ENCODE measurements around the gene SYAP1. TPM values are rescaled to one million over a fixed set of nuclear protein-coding genes. Genes with fewer than 3 reads are reported as not detected.
"Not testable (repeated sequence)": the region's sequence is repeated elsewhere in the genome, so short reads cannot be mapped to it uniquely, and the experiment has no call there.

SYAP1 gene
- total and polyA plus RNA-seq, 2 donors, result 9.5 to 29.9 TPM

DNA sequence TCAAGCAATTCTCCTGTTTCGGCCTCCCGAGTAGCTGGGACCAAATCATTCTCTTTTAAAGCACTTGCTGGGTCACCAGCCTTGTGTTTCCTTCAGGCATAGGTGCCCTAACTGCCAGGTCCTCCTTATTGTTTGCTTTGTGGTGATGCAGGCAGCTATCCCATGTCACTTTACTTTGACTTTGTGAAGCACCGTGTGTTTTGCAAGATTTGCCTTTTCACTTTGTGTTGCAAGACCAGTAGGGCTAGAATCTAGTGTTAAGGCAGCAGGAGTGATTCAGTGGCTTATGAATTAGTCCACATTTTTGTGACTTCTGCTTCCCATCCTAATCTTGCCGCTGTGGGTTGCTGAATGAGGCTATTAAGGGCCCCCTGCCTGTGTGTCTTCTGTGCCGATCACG, 20.2 kb downstream of the SYAP1 start:
- WGBS, result 64% methylated on average over 6 of the region's 6 CpGs
- DNase-seq (ENCODE audit: extremely low spot score), result no peak
- Histone ChIP-seq H3K4me3 (ENCODE audit: low read depth, low read length) (no peak overlapping the region), H3K27ac (ENCODE audit: low read depth) (no peak overlapping the region), H3K36me3 (ENCODE audit: insufficient read depth) (no peaks in the 10 kb centered on the region), H3K4me1 (ENCODE audit: insufficient read depth) (no peaks in the 10 kb centered on the region)

DNA sequence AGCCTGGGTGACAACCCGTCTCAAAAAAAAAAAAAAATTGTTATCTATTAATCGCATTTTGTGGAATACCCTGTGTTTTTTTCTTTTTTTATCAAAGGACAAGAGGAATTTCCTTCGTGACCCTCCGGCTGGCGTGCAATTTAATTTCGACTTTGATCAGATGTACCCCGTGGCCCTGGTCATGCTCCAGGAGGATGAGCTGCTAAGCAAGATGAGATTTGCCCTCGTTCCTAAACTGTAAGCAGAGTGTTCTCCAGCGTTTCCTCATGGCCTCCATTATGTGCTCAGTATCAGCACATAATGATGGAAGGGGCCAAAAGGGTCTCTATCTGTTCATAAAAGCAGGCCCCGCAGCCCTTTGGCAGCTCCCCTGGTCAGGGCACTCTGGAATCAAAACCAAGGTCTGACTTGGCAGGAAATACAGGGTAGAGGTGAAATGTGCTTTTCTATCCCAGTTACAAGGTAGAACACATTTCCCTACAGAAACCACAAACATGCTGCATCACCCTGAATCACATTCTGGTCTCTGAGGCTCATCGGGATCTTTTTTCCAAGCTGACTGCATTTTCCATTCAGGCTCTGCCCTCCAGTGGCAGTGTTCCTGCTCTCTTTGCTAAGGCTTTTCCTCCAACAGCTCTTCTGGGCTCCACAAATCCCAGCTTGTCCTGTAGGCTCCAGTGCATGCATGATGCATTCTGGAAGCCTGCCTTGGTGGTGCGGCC, 24.4 kb downstream of the SYAP1 start:
- Histone ChIP-seq H3K27ac (ENCODE audit: low read depth) (no peak overlapping the region), H3K4me3 (ENCODE audit: low read depth, low read length) (no peak overlapping the region), H3K4me1 (ENCODE audit: insufficient read depth) (no peaks in the 10 kb centered on the region), H3K36me3 (ENCODE audit: insufficient read depth) (no peaks in the 10 kb centered on the region)
- 93% methylated on average over 12 of the region's 12 CpGs for WGBS
- no peak for DNase-seq (ENCODE audit: extremely low spot score)

DNA sequence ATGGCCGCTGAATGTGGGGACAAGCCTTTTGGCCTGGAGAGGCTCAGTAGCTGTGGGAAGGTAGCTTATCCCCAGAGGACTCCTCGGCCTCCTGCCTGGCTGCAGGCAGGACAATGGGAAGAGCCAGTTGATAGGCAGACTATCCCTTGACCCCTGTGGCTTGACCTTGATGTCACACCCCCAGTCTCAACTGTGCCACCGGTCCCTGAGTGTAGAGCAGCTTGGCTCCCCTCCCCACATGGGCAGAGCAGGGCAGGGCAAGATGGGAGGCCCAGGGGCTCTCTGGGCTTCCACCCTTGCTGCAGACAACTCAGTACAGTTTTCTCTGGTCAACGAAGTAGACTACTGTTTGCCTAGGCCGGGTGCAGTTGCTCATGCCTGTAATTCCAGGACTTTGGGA, 25.7 kb downstream of the SYAP1 start:
- H3K27ac ChIP-seq (ENCODE audit: low read depth), result no peak overlapping the region
- WGBS, result 90% methylated on average over 5 of the region's 5 CpGs
- no peak overlapping the region for H3K4me3 ChIP-seq (ENCODE audit: low read depth, low read length)
- DNase-seq (ENCODE audit: extremely low spot score), result no peak
- no peaks in the 10 kb centered on the region for H3K4me1 ChIP-seq (ENCODE audit: insufficient read depth)
- no peaks in the 10 kb centered on the region for H3K36me3 ChIP-seq (ENCODE audit: insufficient read depth)

DNA sequence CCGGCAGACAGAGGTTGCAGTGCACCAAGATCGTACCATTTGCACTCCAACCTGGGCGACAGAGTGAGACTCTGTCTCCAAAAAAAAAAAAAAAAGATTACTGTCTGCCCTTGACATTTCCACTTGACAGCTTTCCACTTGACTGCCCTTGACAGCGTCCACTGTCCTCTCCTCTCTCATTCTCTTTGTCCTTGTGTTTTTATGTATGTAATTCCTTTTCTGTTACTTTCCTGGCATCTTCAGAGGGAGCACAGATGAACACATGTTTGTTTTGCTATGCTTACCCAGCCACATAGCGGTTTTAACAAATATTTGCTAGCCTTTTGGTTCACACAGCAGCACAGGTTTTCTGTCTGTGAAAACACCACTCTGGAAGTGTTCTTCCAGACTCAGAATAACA, 26.2 kb downstream of the SYAP1 start:
- no peak for DNase-seq (ENCODE audit: extremely low spot score)
- no peak overlapping the region for H3K4me3 ChIP-seq (ENCODE audit: low read depth, low read length)
- no peaks in the 10 kb centered on the region for H3K36me3 ChIP-seq (ENCODE audit: insufficient read depth)
- WGBS, result 92% methylated on average over 5 of the region's 5 CpGs
- no peaks in the 10 kb centered on the region for H3K4me1 ChIP-seq (ENCODE audit: insufficient read depth)
- H3K27ac ChIP-seq (ENCODE audit: low read depth), result no peak overlapping the region

DNA sequence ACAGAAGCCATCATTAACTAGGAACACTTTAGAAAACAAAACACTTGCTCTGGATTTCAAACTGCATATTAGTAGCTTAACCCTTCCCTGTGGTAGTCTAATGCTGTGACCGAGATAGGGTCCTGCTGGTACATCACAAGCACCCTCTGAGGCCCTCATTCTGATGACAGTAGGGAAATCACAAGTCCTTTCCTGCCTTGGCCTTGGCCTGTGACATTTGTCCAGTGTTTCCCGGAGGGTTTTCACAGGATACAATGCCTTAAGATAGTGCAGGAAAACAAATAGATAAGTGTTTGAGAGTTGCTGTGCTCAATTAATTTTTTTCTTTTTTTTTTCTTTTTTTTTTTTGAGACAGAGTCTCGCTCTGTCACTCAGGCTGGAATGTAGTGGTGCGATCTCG, 29.0 kb downstream of the SYAP1 start:
- H3K4me3 ChIP-seq (ENCODE audit: low read depth, low read length), result no peak overlapping the region
- no peaks in the 10 kb centered on the region for H3K4me1 ChIP-seq (ENCODE audit: insufficient read depth)
- DNase-seq (ENCODE audit: extremely low spot score), result no peak
- WGBS, result 96% methylated on average over 5 of the region's 5 CpGs
- H3K36me3 ChIP-seq (ENCODE audit: insufficient read depth), result no peaks in the 10 kb centered on the region
- H3K27ac ChIP-seq (ENCODE audit: low read depth), result no peak overlapping the region

DNA sequence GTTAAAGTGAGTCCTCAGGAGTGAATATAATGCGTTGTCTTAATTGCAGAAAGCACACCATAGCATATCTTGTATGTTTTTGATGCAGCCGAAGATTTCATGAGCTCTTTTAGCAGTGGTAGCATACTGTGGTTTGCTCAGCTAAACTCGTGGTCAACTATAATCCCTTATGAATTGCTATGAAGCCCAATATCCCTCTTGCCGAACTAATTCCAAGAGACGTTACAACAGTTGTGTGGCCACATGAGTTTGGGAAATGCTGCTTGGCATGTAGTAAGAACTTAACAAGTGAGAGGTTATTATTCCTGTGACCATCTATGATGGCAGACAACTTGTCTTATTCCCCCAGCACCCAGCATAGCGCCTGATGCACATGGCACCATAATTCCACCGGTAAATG, 30.7 kb downstream of the SYAP1 start:
- 91% methylated on average over 7 of the region's 7 CpGs for WGBS

DNA sequence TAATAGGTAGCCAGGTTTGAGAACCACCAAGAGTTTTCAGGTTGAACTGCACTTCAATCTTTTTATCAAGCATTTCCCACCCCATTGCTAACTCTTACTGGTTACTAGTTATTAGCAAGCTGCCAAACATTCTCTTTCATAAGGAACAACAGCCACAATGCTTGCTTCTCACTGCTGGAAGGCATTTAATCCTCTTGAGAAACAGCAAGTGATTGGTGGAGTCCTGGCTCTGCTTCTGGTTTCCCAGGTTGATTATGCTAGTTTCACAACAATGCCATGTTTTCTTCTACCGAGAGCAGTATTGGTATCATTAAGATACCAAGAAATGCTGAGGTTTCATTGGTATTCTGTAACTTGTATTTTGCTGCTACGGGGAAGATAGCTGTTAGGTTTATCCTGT, 34.6 kb downstream of the SYAP1 start:
- 96% methylated on average over 2 of the region's 2 CpGs for WGBS
- H3K36me3 ChIP-seq (ENCODE audit: insufficient read depth), result no peaks in the 10 kb centered on the region
- no peak overlapping the region for H3K27ac ChIP-seq (ENCODE audit: low read depth)
- no peak for DNase-seq (ENCODE audit: extremely low spot score)
- H3K4me3 ChIP-seq (ENCODE audit: low read depth, low read length), result no peak overlapping the region
- no peaks in the 10 kb centered on the region for H3K4me1 ChIP-seq (ENCODE audit: insufficient read depth)

More for the DNA sequence above, 30.7 kb downstream of the SYAP1 start:
- H3K4me3 ChIP-seq (ENCODE audit: low read depth, low read length), result no peak overlapping the region
- DNase-seq (ENCODE audit: extremely low spot score), result no peak
- no peaks in the 10 kb centered on the region for H3K36me3 ChIP-seq (ENCODE audit: insufficient read depth)
- no peak overlapping the region for H3K27ac ChIP-seq (ENCODE audit: low read depth)
- H3K4me1 ChIP-seq (ENCODE audit: insufficient read depth), result no peaks in the 10 kb centered on the region

DNA sequence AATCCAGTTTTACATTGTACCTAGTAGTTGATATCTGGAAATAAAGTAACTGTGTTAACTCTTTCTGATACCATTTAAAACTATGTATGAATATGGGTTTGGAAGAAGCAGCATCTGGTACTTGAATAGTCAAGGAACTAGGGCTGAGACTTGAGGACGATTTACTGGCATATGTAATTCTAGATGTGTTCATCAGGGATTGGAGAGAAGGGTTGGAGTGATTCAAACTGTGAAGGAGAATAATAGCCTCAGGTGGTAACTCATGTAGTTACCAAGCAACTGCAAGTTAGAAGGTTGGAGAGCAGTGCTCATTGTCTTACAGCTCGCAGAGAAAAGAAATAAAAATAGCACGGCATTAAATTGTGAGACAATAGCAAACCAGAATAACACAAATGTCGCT, 37.3 kb downstream of the SYAP1 start:
- H3K4me1 ChIP-seq (ENCODE audit: insufficient read depth), result no peaks in the 10 kb centered on the region
- no peaks in the 10 kb centered on the region for H3K36me3 ChIP-seq (ENCODE audit: insufficient read depth)
- WGBS, result 88% methylated on average over 4 of the region's 4 CpGs
- DNase-seq (ENCODE audit: extremely low spot score), result no peak
- H3K27ac ChIP-seq (ENCODE audit: low read depth), result no peak overlapping the region
- no peak overlapping the region for H3K4me3 ChIP-seq (ENCODE audit: low read depth, low read length)

DNA sequence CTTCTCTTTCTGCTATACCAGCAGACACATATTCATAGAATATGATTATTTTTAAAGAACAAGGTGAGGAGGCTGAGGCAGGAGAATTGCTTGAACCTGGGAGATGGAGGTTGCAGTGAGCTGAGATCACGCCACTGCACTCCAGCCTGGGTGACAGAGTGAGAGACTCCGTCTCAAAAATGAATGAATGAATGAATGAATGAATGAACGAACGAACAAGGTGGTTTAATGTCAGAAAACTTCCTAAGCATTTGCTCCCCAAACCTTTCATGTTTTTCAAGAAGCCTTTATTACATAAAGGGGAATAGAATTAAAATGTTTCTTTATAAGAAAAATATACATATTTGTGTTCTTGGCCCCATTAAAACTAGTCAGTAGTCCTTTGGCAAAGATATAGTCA, 42.1 kb downstream of the SYAP1 start:
- not testable (repeated sequence) for H3K36me3 ChIP-seq (ENCODE audit: insufficient read depth); H3K4me1 ChIP-seq (ENCODE audit: insufficient read depth); H3K4me3 ChIP-seq (ENCODE audit: low read depth, low read length); DNase-seq (ENCODE audit: extremely low spot score); H3K27ac ChIP-seq (ENCODE audit: low read depth)
- 94% methylated on average over 4 of the region's 4 CpGs for WGBS

DNA sequence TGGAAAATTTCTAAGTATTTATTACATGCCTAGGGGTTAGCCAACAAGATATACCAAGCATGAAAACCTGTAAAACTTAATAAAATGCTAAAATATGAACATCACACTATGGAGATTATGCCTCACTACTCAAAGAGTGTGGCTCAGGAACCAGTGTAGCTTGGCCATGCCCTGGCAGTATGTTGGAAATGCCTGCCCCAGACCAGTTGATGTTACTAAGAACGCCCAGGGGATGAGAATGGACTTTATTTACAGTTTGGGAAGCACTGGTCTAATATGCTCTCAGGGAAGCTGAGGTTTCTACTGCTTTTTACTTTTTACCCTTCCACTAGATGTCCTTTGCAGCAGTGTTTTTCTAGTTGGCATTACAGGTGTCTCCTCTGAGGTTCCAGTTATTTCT, 43.2 kb downstream of the SYAP1 start:
- WGBS, result 88% methylated on average over 1 of the region's 1 CpG
- no peak for DNase-seq (ENCODE audit: extremely low spot score)
- Histone ChIP-seq H3K27ac (ENCODE audit: low read depth) (no peak overlapping the region), H3K4me1 (ENCODE audit: insufficient read depth) (no peaks in the 10 kb centered on the region), H3K36me3 (ENCODE audit: insufficient read depth) (no peaks in the 10 kb centered on the region), H3K4me3 (ENCODE audit: low read depth, low read length) (no peak overlapping the region)

DNA sequence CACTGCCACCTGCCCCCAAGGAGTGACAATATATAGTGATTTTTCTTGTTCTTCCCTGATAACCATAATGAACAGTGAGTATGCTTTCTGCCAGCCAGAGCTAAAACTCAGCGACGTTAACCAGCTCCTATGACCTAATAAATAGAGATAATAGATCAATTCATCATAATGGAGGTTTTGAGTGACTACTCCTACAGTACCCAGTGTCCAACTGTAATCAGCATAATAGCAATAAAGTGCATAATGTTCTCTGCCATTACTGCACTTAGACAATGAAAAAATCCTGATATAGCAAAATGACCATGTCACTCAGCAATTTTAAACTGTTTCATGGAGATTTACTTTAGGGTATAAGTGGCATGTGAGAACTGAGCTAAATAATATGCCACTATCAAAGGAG, 46.2 kb downstream of the SYAP1 start:
- 56% methylated on average over 2 of the region's 2 CpGs for WGBS
- Histone ChIP-seq H3K27ac (ENCODE audit: low read depth) (no peak overlapping the region), H3K36me3 (ENCODE audit: insufficient read depth) (no peaks in the 10 kb centered on the region), H3K4me3 (ENCODE audit: low read depth, low read length) (no peak overlapping the region), H3K4me1 (ENCODE audit: insufficient read depth) (no peaks in the 10 kb centered on the region)
- DNase-seq (ENCODE audit: extremely low spot score), result no peak

DNA sequence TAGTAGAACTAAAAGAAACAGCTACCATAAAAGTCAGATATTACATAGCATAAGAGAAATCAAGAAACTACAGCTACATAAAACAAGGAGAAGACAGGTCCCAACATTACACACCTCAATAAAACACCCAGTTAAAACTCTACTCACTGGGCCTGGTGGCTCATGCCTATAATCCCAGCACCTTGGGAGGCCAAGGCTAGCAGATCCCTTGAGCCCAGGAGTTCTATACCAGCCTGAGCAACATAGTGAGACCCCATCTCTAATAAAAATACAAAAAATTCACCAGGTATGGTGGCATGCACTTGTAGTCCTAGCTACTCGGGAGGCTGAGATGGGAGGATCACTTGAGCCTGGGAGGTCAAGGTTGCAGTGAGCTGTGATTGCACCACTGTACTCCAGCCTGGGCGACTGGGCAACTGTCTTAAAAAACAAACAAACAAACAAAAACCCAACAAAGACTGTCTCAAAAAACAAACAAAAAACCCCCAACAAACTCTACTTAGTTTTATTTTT, 51.6 kb downstream of the SYAP1 start:
- no peaks in the 10 kb centered on the region for H3K36me3 ChIP-seq (ENCODE audit: insufficient read depth)
- no peaks in the 10 kb centered on the region for H3K4me1 ChIP-seq (ENCODE audit: insufficient read depth)
- no peak for DNase-seq (ENCODE audit: extremely low spot score)
- no peak overlapping the region for H3K4me3 ChIP-seq (ENCODE audit: low read depth, low read length)
- WGBS, result 85% methylated on average over 2 of the region's 2 CpGs
- H3K27ac ChIP-seq (ENCODE audit: low read depth), result no peak overlapping the region

DNA sequence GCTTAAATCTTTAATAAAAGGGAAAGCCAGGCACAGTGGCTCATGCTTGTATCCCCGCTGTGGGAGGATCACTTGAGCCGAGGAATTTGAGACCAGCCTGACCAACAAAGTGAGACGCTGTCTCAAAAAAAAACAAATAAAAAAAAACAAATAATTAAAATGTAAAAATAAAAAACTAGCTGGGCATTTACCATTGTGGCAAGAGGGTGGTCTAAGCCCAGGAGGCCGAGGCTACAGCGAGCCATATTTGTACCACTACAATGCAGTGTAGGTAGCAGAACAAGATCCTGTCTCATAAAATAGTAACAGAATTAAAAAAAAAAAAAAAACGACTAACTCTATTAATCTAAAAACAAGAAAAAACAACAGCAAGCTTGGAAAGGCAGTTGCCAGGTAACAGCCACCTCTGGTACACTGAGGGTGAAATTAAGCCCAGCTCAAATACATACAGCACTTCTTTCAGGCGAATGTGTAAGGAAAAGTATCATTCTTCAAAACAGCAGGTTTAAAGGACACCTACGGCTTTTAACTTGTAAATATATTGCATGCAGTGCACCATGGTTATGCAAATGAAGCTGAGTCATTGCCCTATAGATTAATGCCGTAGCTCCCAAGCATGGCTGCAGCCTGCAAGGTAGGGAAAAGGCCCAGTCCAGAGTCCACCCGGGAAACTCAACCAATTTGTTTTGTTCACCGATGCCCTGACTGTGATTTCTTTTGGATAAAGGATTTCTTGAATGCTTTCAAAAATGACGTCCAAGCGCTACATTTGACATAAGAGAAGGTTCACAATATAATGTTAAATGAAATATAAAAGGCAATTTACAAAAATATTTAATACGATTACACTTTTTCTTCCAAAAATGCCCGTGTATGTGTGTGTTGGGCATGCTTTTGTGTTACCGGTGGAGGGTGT, 52.3 kb downstream of the SYAP1 start:
- H3K4me1 ChIP-seq (ENCODE audit: insufficient read depth), result no peaks in the 10 kb centered on the region
- no peaks in the 10 kb centered on the region for H3K36me3 ChIP-seq (ENCODE audit: insufficient read depth)
- WGBS, result 58% methylated on average over 16 of the region's 16 CpGs
- H3K27ac ChIP-seq (ENCODE audit: low read depth), result no peak overlapping the region
- no peak for DNase-seq (ENCODE audit: extremely low spot score)
- no peak overlapping the region for H3K4me3 ChIP-seq (ENCODE audit: low read depth, low read length)

DNA sequence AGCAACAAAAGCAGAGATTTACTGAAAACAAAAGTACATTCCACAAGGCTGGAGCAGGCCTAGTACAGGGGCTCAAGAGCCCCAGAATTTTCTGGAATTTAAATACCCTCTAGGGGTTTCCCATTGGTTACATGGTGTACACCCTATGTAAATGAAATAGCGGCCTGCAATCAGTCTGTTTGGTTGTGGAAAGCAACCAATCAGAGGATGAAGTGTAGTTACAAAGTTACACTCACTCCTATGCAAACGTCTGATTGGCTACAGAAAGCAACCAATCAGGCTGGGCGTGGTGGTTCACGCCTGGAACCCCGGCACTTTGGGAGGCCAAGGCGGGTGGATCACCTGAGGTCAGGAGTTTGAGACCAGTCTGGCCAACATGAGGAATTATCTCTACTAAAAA, 53.0 kb downstream of the SYAP1 start:
- WGBS, result 97% methylated on average over 6 of the region's 6 CpGs
- no peak overlapping the region for H3K4me3 ChIP-seq (ENCODE audit: low read depth, low read length)
- no peak for DNase-seq (ENCODE audit: extremely low spot score)
- H3K36me3 ChIP-seq (ENCODE audit: insufficient read depth), result no peaks in the 10 kb centered on the region
- no peaks in the 10 kb centered on the region for H3K4me1 ChIP-seq (ENCODE audit: insufficient read depth)
- H3K27ac ChIP-seq (ENCODE audit: low read depth), result no peak overlapping the region
